K562 (cell line): ENCODE results near the gene CABP7.

Source experiments
- ATF7 ChIP-seq: fragments of 450-650 bp; IDR thresholded peaks from 2 replicates; pipeline ENCODE4 v1.7.1; 2014; ENCODE audit warnings: mild to moderate bottlenecking, moderate library complexity
- CHD4 ChIP-seq: fragments of 200-600 bp; sonication (generic); IDR thresholded peaks from 3 replicates; pipeline ENCODE4 v1.6.1; 2012; ENCODE audit warnings: low read depth, mild to moderate bottlenecking, mixed read lengths, low read length, inconsistent platforms; ENCODE audit not compliant: insufficient read depth, insufficient replicate concordance, poor library complexity, severe bottlenecking
- EP300 ChIP-seq: IDR thresholded peaks from 2 replicates; pipeline ENCODE4 v1.6.1; 2012; ENCODE audit warnings: low read length, improper control_type of control experiment
- FOS ChIP-seq: IDR thresholded peaks from 3 replicates; pipeline ENCODE4 v1.6.1; 2011; ENCODE audit not compliant: insufficient read length; ENCODE audit errors: extremely low read depth
- HMG20A ChIP-seq: fragments of 450-650 bp; formaldehyde crosslinking; conservative IDR thresholded peaks from 2 replicates; pipeline ENCODE4 v1.4.0; 2020; ENCODE audit warnings: mild to moderate bottlenecking, mixed read lengths
- KLF13 ChIP-seq: fragments of 450-650 bp; IDR thresholded peaks from 2 replicates; pipeline ENCODE4 v1.6.1; 2016; ENCODE audit warnings: missing genetic modification characterization, low read depth, mild to moderate bottlenecking, missing compliant biosample characterization, moderate library complexity, borderline replicate concordance
- POLR2AphosphoS2 ChIP-seq: IDR thresholded peaks from 2 replicates; pipeline ENCODE4 v1.6.1; 2012; ENCODE audit warnings: low read length, improper control_type of control experiment
- PTBP1 ChIP-seq: fragments of 200-400 bp; formaldehyde crosslinking; IDR thresholded peaks from 2 replicates; pipeline ENCODE4 v1.6.1; 2017; ENCODE audit warnings: low read depth, low read length
- SMAD3 ChIP-seq: fragments of 450-650 bp; formaldehyde crosslinking; conservative IDR thresholded peaks from 2 replicates; pipeline ENCODE4 v1.4.0; 2020; ENCODE audit warnings: mild to moderate bottlenecking
- TBP ChIP-seq: optimal IDR thresholded peaks from 2 replicates; pipeline ENCODE3; 2011; ENCODE audit warnings: low read depth, low read length, improper control_type of control experiment
- TF ChIP-seq, protein P1 (sequence below), 3 experiments: IDR thresholded peaks in 2 of 3; conservative IDR thresholded peaks in 1 of 3; 2 replicates each; pipeline ENCODE4 v1.5.1; 2011 to 2012; ENCODE audit warnings: low read length in 3 of 3, mild to moderate bottlenecking in 3 of 3, control low read depth in 2 of 3, improper control_type of control experiment in 1 of 3, inconsistent platforms in 1 of 3, low read depth in 1 of 3, mixed read lengths in 1 of 3, moderate library complexity in 1 of 3; ENCODE audit not compliant: insufficient read depth in 2 of 3
- TF ChIP-seq, protein P2 (sequence below), 2 experiments: fragments of 450-650 bp in 1 of 2; sonication (generic) in 1 of 2; formaldehyde crosslinking in 1 of 2; IDR thresholded peaks in 1 of 2; conservative IDR thresholded peaks in 1 of 2; 2 replicates each; pipeline versions ENCODE4 v1.6.1 to v1.8.1; 2016 to 2023; ENCODE audit warnings: mild to moderate bottlenecking in 2 of 2, moderate library complexity in 2 of 2, inconsistent platforms in 1 of 2, missing genetic modification reagents in 1 of 2

DNA sequence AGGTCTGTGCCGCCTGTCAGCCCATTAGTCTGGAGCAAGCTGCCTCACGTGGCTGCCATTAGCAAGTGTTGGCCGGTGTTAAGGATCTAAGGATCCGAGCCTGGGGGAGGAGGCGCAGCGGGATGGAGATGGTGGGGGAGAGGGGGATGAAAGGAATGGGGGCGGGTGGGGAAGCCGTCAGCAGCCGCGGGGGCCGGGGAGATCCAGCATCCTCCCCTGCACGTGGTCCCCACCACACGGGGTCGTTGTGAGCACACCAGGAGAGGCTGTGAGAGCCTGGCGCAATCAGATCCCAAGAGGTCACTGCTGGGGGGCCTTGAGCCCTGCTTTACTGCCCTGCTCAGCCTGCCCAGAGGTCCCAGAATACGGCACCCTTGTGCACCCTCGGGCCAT lies 7.3 kb downstream of the CABP7 start:
- TF ChIP-seq ATF7 = no peak
- TF ChIP-seq CHD4 = no peak
- no peak for TF ChIP-seq SMAD3 (CRISPR knock-in tag)
- TF ChIP-seq, protein P1, sequence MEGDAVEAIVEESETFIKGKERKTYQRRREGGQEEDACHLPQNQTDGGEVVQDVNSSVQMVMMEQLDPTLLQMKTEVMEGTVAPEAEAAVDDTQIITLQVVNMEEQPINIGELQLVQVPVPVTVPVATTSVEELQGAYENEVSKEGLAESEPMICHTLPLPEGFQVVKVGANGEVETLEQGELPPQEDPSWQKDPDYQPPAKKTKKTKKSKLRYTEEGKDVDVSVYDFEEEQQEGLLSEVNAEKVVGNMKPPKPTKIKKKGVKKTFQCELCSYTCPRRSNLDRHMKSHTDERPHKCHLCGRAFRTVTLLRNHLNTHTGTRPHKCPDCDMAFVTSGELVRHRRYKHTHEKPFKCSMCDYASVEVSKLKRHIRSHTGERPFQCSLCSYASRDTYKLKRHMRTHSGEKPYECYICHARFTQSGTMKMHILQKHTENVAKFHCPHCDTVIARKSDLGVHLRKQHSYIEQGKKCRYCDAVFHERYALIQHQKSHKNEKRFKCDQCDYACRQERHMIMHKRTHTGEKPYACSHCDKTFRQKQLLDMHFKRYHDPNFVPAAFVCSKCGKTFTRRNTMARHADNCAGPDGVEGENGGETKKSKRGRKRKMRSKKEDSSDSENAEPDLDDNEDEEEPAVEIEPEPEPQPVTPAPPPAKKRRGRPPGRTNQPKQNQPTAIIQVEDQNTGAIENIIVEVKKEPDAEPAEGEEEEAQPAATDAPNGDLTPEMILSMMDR (IDR thresholded peaks at IDR 0.05 in 2 of 3, conservative IDR thresholded peaks at IDR 0.05 in 1 of 3; ENCODE audit: insufficient read depth in 2 of 3, low read depth in 1 of 3, low read length in 3 of 3) = peak; percentile 28 to 62 (median 50); a peak in 5 of 6 replicates
- TF ChIP-seq FOS = no peak
- TF ChIP-seq, protein P2, sequence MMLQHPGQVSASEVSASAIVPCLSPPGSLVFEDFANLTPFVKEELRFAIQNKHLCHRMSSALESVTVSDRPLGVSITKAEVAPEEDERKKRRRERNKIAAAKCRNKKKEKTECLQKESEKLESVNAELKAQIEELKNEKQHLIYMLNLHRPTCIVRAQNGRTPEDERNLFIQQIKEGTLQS (IDR thresholded peaks at IDR 0.05) = no peak
- TF ChIP-seq, protein P2 (CRISPR knock-in tag; conservative IDR thresholded peaks at IDR 0.05) = no peak
- TF ChIP-seq POLR2AphosphoS2 = no peak
- TF ChIP-seq PTBP1 = no peak
- no peak for TF ChIP-seq KLF13 (tag)
- no peak for TF ChIP-seq HMG20A (CRISPR knock-in tag)
- no peak for TF ChIP-seq EP300
- no peak for TF ChIP-seq TBP
